HepG2 (cell line): ENCODE measurements around the gene GRIA3. TPM values are rescaled to one million over a fixed set of nuclear protein-coding genes. Genes with fewer than 3 reads are reported as not detected.

Experiments used
- ATAC-seq: fragments of 200-7000 bp; cut with Tn5 transposase; 3 replicates; pipeline ENCODE4 v1.9.1; 2020; ENCODE audit warnings: mild to moderate bottlenecking, moderate library complexity
- BruUV-seq: library from RNA; stranded (reverse); fragments of 400-500 nt; replicated peaks from 2 replicates; lab custom pipeline; 2021; lab: Mats Ljungman, UMichigan
- CTCF ChIA-PET: fragments of 300-600 bp; formaldehyde crosslinking; extraction: SDS; loops from one replicate; lab custom pipeline; 2021; ENCODE audit warnings: low total read pairs, inconsistent platforms, low intra/inter-chr PET ratio; lab: Yijun Ruan, JAX
- POLR2A ChIA-PET: fragments of 350-600 bp; sonication (Branson Sonifier 250); formaldehyde crosslinking; loops from one replicate; lab custom pipeline; 2020; ENCODE audit warnings: antibody characterized with exemption, inconsistent platforms; lab: Yijun Ruan, JAX
- DNase-seq: peaks from one replicate; pipeline ENCODE4 v3.0.0-alpha.2; 2015; ENCODE audit warnings: low spot score
- FAIRE-seq: peaks from 3 replicates; lab custom pipeline; 2011; peaks lifted over from hg19 to GRCh38; lab: Jason Lieb, UNC
- H2AFZ ChIP-seq: one replicate; pipeline ENCODE4 v1.6.1; 2011; ENCODE audit warnings: low read length, inconsistent platforms
- H3K27ac ChIP-seq: fragments of 300-600 bp; 3 replicates; pipeline ENCODE4 v1.8.0; 2011; ENCODE audit warnings: mixed run types, mild to moderate bottlenecking, mixed read lengths, low read length, inconsistent platforms; ENCODE audit not compliant: insufficient read depth; ENCODE audit errors: extremely low read length
- H3K27me3 ChIP-seq, 2 experiments: fragments of 200-600 bp in 1 of 2; 2 replicates in 1 of 2; 3 replicates in 1 of 2; pipeline versions ENCODE4 v1.6.0 to v1.8.0; 2011; ENCODE audit warnings: low read length in 2 of 2, mild to moderate bottlenecking in 2 of 2, moderate library complexity in 2 of 2, inconsistent platforms in 1 of 2; ENCODE audit not compliant: insufficient read depth in 2 of 2, control insufficient read depth in 1 of 2
- H3K36me3 ChIP-seq, 2 experiments: fragments of 200-600 bp in 1 of 2; replicated peaks in 1 of 2; 2 replicates in 1 of 2; 3 replicates in 1 of 2; pipeline versions ENCODE4 v1.5.1 to v1.8.0; 2011; ENCODE audit warnings: low read length in 2 of 2, inconsistent platforms in 1 of 2; ENCODE audit not compliant: insufficient read depth in 2 of 2, control insufficient read depth in 1 of 2
- H3K4me1 ChIP-seq: 2 replicates; pipeline ENCODE4 v1.5.1; 2012; ENCODE audit warnings: low read length, inconsistent platforms; ENCODE audit not compliant: insufficient read depth
- H3K4me2 ChIP-seq: 2 replicates; pipeline ENCODE4 v1.6.0; 2011; ENCODE audit warnings: low read depth, low read length, inconsistent platforms
- H3K4me3 ChIP-seq, 3 experiments: fragments of 200-600 bp in 1 of 3; sonication (generic), shearing (Covaris generic) in 1 of 3; replicated peaks in 1 of 3; 2 replicates each; pipeline ENCODE4 v1.5.1; 2011 to 2016; ENCODE audit warnings: low read length in 3 of 3, inconsistent platforms in 2 of 3, low read depth in 2 of 3, mild to moderate bottlenecking in 2 of 3, control low read depth in 1 of 3, mixed read lengths in 1 of 3; ENCODE audit not compliant: insufficient read depth in 1 of 3
- H3K79me2 ChIP-seq: one replicate; pipeline ENCODE4 v1.6.1; 2011; ENCODE audit warnings: low read length, inconsistent platforms; ENCODE audit not compliant: insufficient read depth
- H3K9ac ChIP-seq: 2 replicates; pipeline ENCODE4 v1.6.0; 2011; ENCODE audit warnings: mild to moderate bottlenecking, low read depth, low read length, inconsistent platforms; ENCODE audit not compliant: insufficient read depth
- H3K9me3 ChIP-seq: 2 replicates; pipeline ENCODE4 v1.5.1; 2012; ENCODE audit warnings: mild to moderate bottlenecking, low read length
- H4K20me1 ChIP-seq: 2 replicates; pipeline ENCODE4 v1.6.0; 2011; ENCODE audit warnings: inconsistent platforms, mild to moderate bottlenecking, low read length, moderate library complexity; ENCODE audit not compliant: insufficient read depth
- AKAP8 ChIP-seq: sonication (generic); formaldehyde crosslinking; IDR thresholded peaks from 2 replicates; pipeline ENCODE4 v1.5.1; 2020; ENCODE audit warnings: mild to moderate bottlenecking, missing genetic modification reagents
- ATF7-NPFF ChIP-seq: sonication (generic); formaldehyde crosslinking; IDR thresholded peaks from 2 replicates; pipeline ENCODE4 v1.8.1; 2023; ENCODE audit warnings: mild to moderate bottlenecking, low read depth, missing genetic modification reagents, moderate library complexity
- DMAP1 ChIP-seq: IDR thresholded peaks from 2 replicates; pipeline ENCODE4 v1.6.1; 2016
- FIP1L1 ChIP-seq: fragments of 200-400 bp; formaldehyde crosslinking; IDR thresholded peaks from 2 replicates; pipeline ENCODE4 v1.6.1; 2018; ENCODE audit warnings: low read depth, mild to moderate bottlenecking, low read length, moderate library complexity, borderline replicate concordance; ENCODE audit not compliant: insufficient read depth
- HNRNPL ChIP-seq: fragments of 200-400 bp; formaldehyde crosslinking; IDR thresholded peaks from 2 replicates; pipeline ENCODE4 v1.6.1; 2017; ENCODE audit warnings: mild to moderate bottlenecking, low read depth, low read length
- MXD1 ChIP-seq: sonication (generic); formaldehyde crosslinking; IDR thresholded peaks from 2 replicates; pipeline ENCODE4 v1.4.0; 2020; ENCODE audit warnings: mild to moderate bottlenecking, missing genetic modification reagents
- MYC ChIP-seq: sonication (generic); formaldehyde crosslinking; IDR thresholded peaks from 2 replicates; pipeline ENCODE4 v1.9.0; 2021; ENCODE audit warnings: missing genetic modification reagents, borderline replicate concordance
- PHF21A ChIP-seq: sonication (generic); formaldehyde crosslinking; IDR thresholded peaks from 2 replicates; pipeline ENCODE4 v1.5.0; 2020; ENCODE audit warnings: mild to moderate bottlenecking, missing genetic modification reagents
- PRPF4 ChIP-seq: fragments of 200-400 bp; formaldehyde crosslinking; IDR thresholded peaks from 2 replicates; pipeline ENCODE4 v1.6.1; 2016; ENCODE audit warnings: low read length, low read depth; ENCODE audit not compliant: poor library complexity, severe bottlenecking
- SNAPC4 ChIP-seq: sonication (generic); formaldehyde crosslinking; IDR thresholded peaks from 2 replicates; pipeline ENCODE4 v1.4.0; 2020; ENCODE audit warnings: mild to moderate bottlenecking, missing genetic modification reagents
- TCF12 ChIP-seq, 2 experiments: fragments of 450-650 bp in 1 of 2; sonication (generic) in 1 of 2; formaldehyde crosslinking in 1 of 2; IDR thresholded peaks; 2 replicates each; pipeline versions ENCODE4 v1.6.1 to v1.8.0; 2017 to 2022; ENCODE audit warnings: antibody characterized with exemption in 1 of 2, mild to moderate bottlenecking in 1 of 2, missing genetic modification reagents in 1 of 2, moderate library complexity in 1 of 2
- ZC3H4 ChIP-seq: sonication (generic); formaldehyde crosslinking; IDR thresholded peaks from 2 replicates; pipeline ENCODE4 v1.4.0; 2020; ENCODE audit warnings: missing genetic modification reagents, borderline replicate concordance
- ZGPAT ChIP-seq: IDR thresholded peaks from 2 replicates; pipeline ENCODE4 v1.6.1; 2016; ENCODE audit warnings: mild to moderate bottlenecking
- ZNF121 ChIP-seq: sonication (generic); formaldehyde crosslinking; IDR thresholded peaks from 2 replicates; pipeline ENCODE4 v1.5.0; 2020; ENCODE audit warnings: mild to moderate bottlenecking, missing genetic modification reagents
- ZNF138 ChIP-seq: sonication (generic); formaldehyde crosslinking; IDR thresholded peaks from 2 replicates; pipeline ENCODE4 v1.5.0; 2020; ENCODE audit warnings: mild to moderate bottlenecking, low read depth, missing genetic modification reagents
- ZNF143 ChIP-seq: sonication (generic); formaldehyde crosslinking; IDR thresholded peaks from 2 replicates; pipeline ENCODE4 v1.4.0; 2020; ENCODE audit warnings: missing genetic modification reagents
- ZNF572 ChIP-seq: sonication (generic); formaldehyde crosslinking; IDR thresholded peaks from 2 replicates; pipeline ENCODE4 v1.5.1; 2020; ENCODE audit warnings: mild to moderate bottlenecking, missing genetic modification reagents
- ZNF629 ChIP-seq: sonication (generic); formaldehyde crosslinking; conservative IDR thresholded peaks from 2 replicates; pipeline ENCODE4 v1.5.0; 2020; ENCODE audit warnings: missing genetic modification reagents
- ZNF7 ChIP-seq: IDR thresholded peaks from 2 replicates; pipeline ENCODE4 v1.6.1; 2016; ENCODE audit warnings: missing biosample characterization, missing genetic modification reagents
- WGBS: methylation state at CpG from one replicate; pipeline ENCODE4 v1.1.6; 2017; ENCODE audit warnings: low lambda C conversion rate; 5-methylcytosine and 5-hydroxymethylcytosine counted together
- in situ Hi-C: cut with HindIII; loops from 2 replicates; pipeline ENCODE4 v1.10.0; 2017; ENCODE audit warnings: low pct_unique_long_range_greater_than_20kb; ENCODE audit not compliant: extremely low pct_ligation_motif_present
- intact Hi-C: fragments of 100-400 bp; cut with micrococcal nuclease; formaldehyde crosslinking; loops from one replicate; pipeline ENCODE4 v1.10.0; 2022; ENCODE audit not compliant: unreplicated experiment
- polyA plus RNA-seq, 8 experiments: library from polyadenylated mRNA; depleted of rRNA in 3 of 8; stranded (reverse) in 7 of 8; unstranded in 1 of 8; fragments of >200 nt; fragmentation: Illumina TruSeq in 4 of 8; extraction: Trizol in 4 of 8; gene quantifications; 2 replicates each; pipeline versions ENCODE4 v1.2.1 to v1.2.3, GENCODE V29; 2011 to 2016; ENCODE audit warnings: low read depth in 4 of 8, missing spikeins in 1 of 8, mixed read lengths in 1 of 8; ENCODE audit not compliant: insufficient read depth in 1 of 8
- total RNA-seq, 5 experiments: library from RNA; depleted of rRNA; stranded (reverse); fragments of >200 nt; fragmentation: Illumina TruSeq; extraction: Trizol; gene quantifications; 2 replicates each; pipeline ENCODE4 v1.2.3, GENCODE V29; 2016; ENCODE audit warnings: low read depth in 1 of 5

Gene GRIA3
- total and polyA plus RNA-seq, 2 of the 13 experiments (the other 11 are each of a cell fraction or from before 2014, with no cell fraction given): not detected

- no peaks in the 10 kb centered on the region for H3K27me3 ChIP-seq
- H3K4me2 ChIP-seq: no peak overlapping the region
- FAIRE-seq (no peak), ATAC-seq (no peak), DNase-seq (no peak)
- no peaks in the 10 kb centered on the region for H3K79me2 ChIP-seq
- ChIA-PET POLR2A (no interaction called here), CTCF (no interaction called here)
- no peaks in the 10 kb centered on the region for H3K36me3 ChIP-seq
- no TSS peak for BruUV-seq
- no peak overlapping the region for H3K4me3 ChIP-seq
- no peak for TF ChIP-seq MXD1
- no peak for TF ChIP-seq ZNF121
- no peak for TF ChIP-seq PRPF4
- no peak for TF ChIP-seq AKAP8 (CRISPR knock-in tag)
- no peak for TF ChIP-seq HNRNPL
- no peak for TF ChIP-seq ZNF629 (CRISPR knock-in tag)
- TF ChIP-seq MYC: no peak
- TF ChIP-seq TCF12 (IDR thresholded peaks at IDR 0.05): no peak
- no peak for TF ChIP-seq TCF12 (CRISPR knock-in tag; IDR thresholded peaks at IDR 0.05)
- TF ChIP-seq ZNF572: no peak
- TF ChIP-seq ZNF143 (CRISPR knock-in tag): no peak
- TF ChIP-seq ZC3H4 (CRISPR knock-in tag): no peak
- TF ChIP-seq PHF21A: no peak
- TF ChIP-seq DMAP1: no peak
- no peak for TF ChIP-seq ATF7-NPFF
- TF ChIP-seq ZNF7: no peak
- TF ChIP-seq FIP1L1: no peak
- TF ChIP-seq ZNF138 (CRISPR knock-in tag): no peak
- TF ChIP-seq ZGPAT (CRISPR knock-in tag): no peak
- TF ChIP-seq SNAPC4: no peak
- 0% methylated on average over 2 of the region's 2 CpGs for WGBS
- intact Hi-C loops: no loop called here
- no peaks in the 10 kb centered on the region for H3K9me3 ChIP-seq
- H2AFZ ChIP-seq: no peak overlapping the region
- no peaks in the 10 kb centered on the region for H4K20me1 ChIP-seq
- no peaks in the 10 kb centered on the region for H3K4me1 ChIP-seq
- no peak overlapping the region for H3K9ac ChIP-seq
- no peak overlapping the region for H3K27ac ChIP-seq
- in situ Hi-C loops: no loop called here
These were observed 241.4 kb downstream of the GRIA3 start for GRCh38 chrX:123425471-123425870.
